ENCODE results near the gene IFNAR2.
"Not testable (repeated sequence)": the region's sequence is repeated elsewhere in the genome, so short reads cannot be mapped to it uniquely, and the experiment has no call there.

The IFNAR2 gene

DNA sequence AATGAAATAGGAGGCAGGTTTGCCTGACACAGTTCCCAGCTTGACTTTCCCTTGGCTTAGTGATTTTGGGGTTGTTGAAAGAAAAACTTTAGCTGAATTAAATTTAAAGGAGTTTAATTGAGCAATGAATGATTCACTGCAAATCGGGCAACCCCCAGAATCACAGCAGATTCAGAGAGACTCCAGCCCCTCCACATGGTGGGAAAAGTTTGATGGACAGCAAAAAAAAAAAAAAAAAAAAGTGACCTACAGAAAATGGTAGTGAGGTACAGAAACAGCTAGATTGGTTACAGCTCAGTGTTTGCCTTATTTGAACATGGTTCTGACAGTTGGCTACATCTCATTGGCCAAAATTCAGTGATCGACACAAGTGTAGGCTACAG is 12.6 kb upstream of the IFNAR2 start:
- DNase-seq: no peak

DNA sequence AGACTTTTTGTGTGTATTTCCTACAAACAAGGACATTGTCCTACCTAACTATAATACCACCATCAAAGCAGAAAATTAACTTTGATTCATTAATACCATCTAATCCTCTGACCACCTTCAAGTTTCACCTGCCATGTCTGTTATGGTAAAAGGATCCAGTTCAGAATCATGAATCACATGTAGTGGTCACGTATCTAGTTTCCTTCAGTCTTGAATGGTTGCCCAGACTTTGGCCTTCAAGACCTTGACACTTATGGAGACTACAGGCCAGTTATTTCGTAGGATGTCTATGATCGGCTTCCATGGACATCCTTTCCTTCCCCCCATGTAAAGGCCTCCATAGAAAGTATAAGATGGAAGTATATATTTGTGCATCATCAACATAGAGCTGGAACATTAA is 10.4 kb upstream of the IFNAR2 start:
- no peak for DNase-seq

DNA sequence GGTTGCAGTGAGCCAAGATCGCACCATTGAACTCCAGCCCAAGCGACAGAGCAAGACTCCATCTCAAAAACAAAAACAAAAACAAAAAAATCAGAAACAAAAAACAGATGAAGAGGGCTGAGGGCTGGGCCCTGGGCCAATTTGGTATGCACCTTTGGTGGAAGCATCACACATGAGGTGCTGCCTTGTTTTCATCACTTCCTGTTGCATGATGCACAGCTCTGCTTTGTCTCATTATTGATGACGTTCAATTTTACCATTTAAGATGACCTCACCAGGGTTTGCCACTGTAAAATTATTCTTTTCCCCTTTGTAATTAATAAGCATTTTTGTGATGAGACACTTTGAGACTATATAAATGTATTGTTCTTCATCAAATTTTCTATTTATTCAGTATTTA is 9.8 kb upstream of the IFNAR2 start:
- no peak for DNase-seq

DNA sequence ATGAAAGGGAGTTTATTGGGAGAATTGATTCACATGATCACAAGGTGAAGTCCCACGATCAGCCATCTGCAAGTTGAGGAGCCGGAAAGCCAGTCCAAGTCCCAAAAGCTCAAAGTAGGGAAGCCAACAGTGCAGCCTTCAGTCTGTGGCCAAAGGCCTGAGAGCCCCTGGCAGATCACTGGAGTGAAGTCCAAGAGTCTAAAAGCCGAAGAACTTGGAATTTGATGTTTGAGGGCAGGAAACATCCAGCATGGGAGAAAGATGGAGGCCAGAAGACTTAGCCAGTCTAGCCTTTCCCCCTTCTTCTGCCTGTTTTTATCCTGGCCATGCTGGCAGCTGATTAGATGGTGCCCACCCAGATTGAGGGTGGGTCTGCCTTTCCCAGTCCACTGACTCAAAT is 4.4 kb upstream of the IFNAR2 start:
- not testable (repeated sequence) for DNase-seq

DNA sequence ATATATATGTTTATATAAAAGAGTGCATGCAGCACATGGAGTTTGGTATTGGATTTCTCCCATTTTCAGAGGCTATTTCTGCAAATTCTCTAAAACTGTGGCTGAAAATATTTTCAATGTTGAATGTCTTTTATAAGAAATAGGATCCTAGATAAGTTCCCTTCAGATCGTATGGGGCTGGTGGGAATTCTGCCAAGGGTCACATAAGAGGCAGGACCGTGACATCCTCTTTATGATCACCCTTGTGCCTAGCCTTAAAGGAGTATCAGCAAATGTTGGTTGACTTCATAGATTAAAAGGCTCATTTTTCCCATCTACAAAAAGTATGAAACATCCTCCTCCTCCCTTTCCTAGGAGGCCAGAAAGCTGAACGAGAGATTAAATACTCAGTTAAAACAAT is 1.3 kb upstream of the IFNAR2 start:
- no peak for DNase-seq

DNA sequence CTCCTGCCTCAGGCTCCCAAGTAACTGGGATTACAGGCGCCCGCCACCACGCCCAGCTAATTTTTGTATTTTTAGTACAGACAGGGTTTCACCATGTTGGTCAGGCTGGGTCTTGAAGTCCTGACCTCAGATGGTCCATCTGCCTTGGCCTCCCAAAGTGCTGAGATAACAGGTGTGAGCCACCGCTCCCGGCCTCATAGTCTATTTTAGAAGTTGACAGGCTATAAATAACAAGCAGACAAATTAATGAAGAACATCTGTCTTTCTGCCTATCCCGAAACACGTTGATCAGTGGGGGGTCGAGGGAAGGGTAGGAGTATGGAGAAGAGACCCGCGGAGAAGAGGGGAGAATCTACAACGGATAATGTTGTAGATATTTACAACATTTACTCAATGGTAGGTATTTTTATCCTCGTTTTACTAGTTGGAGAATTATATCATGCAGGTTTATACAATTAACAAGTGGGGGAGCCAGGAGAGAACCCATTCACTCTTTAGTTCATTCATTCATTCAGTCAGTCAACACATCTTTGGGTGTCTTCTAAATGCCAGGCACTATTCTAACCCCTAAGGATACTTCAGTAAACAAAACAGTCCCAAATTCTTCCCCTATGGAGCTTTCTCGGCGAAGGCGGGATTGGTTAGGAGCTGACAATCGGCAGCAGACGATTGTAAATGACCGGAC is 497 bp upstream of the IFNAR2 start:
- DNase-seq: no peak

DNA sequence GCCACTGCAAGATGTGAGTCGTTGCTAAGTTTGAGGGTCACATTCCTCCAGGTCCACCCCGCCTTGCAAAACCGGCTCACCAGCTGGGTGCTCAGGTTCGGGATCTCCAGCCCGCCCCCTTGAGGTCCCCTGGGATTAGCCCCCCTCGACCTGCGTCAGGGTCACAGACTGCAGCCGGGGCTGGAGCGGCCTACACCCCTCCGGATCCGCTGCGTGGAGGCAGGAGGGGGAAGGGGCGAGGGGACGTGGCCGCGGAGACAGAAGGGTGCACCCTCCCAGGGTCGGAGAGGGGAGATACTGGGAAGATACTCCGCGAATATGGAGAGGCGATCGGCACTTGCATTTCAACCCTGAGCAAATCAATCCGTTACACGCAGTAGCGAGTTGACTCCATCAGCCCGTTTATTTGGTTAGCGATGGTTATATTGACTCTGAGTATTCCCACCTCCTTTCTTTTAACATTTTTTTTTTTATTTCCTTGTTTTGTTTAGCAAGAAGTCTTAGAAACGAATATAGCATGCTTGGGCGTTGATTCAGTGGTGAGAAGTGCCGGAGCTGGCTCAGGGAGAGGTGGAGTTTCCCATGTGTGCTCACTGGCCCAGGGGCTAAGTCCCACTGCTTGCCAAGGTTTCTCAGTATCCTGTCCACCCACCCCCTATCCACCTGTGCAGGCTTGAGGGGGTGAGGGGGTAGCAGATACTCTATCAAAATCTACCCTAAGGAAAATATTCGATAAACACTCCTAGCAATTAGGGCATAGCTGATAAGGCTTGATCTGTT is 997 bp downstream of the IFNAR2 start:
- DNase-seq: no peak

DNA sequence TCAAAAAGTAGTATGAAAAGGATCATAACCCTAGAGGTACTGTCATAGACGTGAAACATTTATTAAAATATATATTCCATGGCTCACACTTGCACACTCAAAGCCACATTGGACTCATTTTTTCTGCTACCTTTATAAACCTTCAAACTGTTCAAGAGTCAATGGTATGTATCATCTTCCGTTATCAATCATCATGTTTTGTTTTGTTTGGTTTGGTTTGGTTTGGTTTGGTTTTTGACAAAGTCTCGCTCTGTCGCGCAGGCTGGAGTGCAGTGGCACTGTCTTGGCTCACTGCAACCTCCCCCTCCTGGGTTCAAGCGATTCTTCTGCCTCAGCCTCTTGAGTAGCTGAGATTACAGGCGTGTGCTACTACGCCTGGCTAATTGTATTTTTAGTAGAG is 1.8 kb downstream of the IFNAR2 start:
- no peak for DNase-seq

DNA sequence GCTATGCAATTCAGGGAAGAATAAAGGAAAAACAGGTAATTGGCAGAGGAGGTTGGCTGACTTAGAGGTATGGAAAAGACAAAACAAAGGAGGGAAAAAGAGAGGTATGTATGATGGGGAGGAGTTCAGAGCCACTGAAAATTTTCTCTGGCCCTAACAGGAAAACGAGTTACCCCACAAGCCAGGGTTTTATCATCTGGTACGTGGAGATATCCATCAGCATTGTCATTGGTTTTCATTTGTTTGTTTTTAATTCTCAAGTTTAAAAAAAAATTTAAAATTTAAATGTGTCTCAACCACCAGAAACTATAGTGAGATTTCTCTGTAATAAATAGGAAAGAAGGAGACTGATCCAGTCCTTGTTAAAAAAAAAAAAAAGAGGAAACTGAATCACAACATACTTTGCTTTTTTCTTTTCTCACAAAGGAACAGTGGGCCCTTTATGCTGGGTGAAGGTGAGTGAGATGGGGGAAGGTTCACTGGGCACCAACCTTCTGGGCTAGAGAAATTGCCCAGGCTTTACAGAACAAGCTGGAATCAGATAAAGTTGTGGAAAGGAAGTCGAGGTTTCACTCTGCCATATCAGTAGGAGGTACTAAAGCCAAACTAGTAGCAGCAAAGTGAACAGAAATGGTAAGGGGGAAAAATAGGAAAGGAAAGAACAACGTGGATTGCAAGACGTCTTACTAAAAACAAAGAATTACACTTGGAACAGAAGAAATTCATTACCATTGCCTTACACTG is 2.7 kb downstream of the IFNAR2 start:
- no peak for DNase-seq

DNA sequence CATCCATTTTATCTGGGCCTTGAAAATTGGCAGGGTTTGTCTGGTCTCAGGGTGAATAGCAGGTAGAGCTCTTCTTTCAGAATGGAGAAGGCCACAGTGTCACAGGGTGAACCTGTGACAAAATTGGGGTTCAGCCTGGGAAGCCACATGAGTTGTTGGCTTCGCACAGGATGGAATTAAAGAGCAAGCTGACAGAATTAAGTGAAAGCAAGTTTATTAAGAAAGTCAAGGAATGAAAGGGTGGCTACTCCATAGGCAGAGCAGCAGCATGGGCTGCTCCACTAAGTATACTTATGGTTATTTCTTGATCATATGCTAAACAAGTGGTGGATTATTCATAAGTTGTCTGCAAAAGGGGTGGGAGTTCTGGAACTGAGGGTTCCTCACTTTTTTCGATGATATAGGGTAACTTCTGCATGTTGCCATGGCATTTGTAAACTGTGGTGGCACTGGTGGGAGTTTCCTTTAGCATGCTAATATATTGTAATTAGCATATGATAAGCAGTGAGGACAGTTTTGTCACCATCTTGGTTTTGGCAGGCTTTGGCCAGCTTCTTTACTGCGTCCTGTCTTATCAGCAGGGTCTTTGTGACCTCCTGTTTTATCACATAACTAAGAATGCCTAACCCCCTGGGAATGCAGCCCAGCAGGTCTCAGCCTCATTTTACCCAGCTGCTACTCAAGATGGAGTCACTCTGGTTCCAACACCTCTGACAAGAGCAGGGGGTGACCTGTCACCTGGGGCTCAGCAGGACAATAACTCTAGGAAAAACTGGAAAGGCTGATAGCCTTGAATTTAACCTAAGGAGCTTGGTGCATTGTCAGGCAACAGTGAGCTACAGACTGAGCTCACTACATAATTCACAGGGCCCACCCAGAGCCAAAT is 5.1 kb downstream of the IFNAR2 start:
- no peak for DNase-seq

DNA sequence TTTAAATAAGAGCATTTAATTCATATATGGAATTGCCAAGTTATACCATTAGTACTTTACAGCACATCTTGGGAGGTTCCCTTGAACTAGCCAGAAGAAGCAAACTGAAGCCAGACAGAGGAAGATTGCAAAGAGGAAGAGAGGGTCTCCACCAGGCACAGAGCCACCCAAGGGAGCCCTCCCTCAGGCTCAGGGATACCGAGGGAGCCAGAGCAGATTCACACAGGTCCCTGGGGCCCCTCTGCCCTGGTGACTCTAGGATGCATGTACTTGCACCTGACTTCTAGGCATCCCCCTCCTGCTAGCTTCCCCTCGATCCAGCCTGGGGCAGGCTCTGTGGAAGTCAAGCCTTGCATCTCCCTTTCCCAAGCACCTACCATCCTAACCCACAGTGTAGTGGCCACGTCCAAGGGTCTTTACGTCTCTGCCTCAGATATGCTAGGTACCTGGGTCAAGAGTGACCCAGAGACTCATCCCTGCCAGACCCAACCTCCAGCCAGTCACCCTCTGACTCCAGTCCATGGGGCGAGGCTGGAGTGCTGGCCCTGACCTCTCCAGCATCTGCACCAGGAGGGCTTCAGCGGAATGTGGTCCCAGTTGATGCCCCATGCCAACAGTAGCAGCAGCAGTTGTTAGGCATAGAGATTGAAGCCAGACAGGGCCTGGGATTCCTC is 6.4 kb downstream of the IFNAR2 start:
- DNase-seq: no peak

DNA sequence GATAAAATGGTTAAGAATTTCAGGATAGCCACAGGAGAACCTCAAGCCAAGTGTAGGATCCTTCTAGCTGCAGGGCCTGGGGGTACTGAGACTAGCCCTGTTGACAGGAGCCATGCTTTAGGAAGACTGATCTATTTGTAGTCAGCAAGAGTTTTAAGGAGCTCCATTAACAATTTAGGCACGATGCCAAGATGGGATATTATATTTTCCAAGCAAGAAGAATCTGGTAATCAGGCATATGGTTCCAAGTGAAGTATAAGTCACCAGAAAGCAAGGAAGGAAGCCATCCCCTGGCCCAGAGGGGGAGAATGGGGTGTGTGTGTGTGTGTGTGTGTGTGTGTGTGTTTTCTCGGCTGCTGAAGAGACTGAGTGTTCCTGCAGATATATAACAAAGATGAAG is 7.0 kb downstream of the IFNAR2 start:
- no peak for DNase-seq

DNA sequence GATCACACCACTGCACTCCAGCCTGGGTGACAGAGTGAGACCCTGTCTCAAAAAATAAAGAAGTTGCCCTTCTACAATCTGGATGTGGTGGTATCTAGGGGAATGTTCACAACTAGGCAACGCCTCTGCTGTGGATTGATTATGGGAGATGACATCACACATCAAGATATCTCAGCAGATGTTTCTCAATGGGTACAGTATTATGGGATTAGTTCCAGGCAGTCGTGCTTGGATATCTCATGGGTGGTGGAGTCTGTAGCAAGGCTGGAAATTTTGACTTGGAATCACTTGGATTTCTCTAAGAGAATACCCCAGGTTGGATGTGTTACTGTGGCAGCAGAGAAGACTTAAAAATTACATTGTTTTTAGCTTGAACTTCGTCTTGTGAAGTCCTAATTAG is 7.7 kb downstream of the IFNAR2 start:
- DNase-seq: no peak

DNA sequence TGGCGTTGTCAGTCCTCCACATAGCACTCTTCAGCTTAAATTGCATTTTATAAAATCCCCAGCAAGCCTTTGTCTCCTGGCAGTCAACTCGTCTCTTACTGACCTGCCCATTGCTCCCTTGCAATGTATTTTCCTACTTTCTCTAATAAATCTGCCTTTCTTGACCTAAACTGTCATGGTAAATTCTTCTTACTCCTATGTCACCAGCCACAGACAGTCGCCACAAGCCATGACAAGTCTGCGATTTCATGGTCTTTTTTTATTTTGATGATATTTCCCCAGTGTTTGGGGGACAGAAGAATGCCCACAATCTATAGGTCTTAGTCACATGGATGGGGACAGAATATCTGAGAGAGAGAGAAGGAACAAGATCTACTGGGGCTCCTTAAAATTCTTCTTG is 8.4 kb downstream of the IFNAR2 start:
- no peak for DNase-seq

DNA sequence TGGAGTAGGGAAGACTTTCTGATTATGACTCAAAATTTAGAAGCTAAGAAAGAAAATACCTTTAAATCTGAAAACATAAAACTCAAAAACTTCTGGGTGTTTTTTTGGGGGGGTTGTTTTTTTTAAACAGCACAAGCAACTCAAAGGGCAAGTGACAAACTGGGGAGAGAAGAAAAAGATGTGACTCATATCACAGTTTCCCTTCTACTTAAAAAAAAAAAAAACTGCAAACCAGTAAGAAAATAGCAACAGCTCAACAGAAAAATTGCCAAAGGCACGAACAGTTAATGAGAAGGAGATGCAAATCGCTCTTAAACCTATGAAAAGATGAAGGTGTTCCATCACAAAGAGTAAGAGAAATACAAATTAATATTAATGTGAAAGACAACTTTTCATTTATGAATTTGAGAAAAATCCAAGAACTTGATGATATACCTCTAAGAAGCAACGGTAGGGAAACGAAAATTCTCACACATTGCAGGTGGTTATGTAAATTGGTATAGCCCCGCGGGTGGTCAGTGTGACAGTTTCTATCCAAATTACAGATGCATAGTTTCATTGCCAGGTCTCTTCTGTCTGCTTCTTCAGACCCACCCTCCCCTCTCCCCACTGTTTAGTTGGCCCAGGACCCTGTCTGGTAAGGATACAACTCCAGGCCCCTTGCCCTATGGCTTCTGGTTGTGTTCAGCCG is 9.0 kb downstream of the IFNAR2 start:
- no peak for DNase-seq

DNA sequence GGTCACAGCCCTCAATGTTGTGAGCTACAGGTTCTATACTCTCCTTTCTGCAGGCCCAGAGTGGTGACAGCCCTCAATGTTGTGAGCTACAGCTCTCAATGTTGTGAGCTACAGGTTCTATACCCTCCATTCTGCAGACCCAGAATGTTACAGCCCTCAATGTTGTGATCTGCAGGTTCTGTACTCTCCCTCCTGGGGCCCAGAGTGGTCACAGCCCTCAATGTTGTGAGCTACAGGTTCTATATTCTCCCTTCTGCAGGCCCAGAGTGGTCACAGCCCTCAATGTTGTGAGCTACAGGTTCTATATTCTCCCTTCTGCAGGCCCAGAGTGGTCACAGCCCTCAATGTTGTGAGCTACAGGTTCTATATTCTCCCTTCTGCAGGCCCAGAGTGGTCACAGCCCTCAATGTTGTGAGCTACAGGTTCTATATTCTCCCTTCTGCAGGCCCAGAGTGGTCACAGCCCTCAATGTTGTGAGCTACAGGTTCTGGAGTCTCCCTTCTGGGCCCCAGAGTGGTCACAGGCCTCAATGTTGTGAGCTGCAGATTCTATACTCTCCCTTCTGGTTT is 9.9 kb downstream of the IFNAR2 start:
- DNase-seq: not testable (repeated sequence)

DNA sequence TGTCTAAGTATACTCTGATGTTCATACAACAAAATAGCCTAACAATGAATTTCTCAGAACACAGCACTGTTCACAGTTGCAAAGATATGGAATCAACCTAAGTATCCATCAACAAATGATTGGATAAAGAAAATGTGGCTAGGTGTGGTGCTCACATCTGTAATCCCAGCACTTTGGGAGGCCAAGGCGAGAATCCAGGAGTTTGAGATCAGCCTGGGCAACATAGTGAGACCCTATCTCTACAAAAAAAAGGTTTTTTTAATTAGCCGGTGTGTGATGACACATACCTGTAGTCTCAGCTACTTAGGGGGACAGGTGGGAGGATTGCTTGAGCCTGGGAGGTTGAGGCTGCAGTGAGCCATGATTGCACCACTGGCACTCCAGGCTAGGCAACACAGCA is 10.7 kb downstream of the IFNAR2 start:
- no peak for DNase-seq

DNA sequence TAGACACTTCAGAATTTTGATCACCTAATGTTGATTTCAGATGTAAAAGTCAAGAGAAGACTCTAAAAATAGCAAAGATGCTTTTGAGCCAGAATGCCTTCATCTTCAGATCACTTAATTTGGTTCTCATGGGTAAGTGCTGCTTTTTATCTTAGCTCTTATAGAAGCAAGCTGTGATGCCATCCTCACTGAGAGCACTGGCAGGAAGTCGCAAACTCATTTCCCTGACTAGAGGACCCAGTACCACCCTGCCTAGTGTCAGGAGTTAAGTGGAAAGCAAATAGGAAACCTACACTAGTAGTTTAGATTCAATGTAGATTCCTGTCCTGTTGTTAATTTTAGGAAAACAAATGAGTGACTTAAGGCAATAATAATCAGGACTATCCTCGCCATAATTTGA is 12.1 kb downstream of the IFNAR2 start:
- DNase-seq: no peak

DNA sequence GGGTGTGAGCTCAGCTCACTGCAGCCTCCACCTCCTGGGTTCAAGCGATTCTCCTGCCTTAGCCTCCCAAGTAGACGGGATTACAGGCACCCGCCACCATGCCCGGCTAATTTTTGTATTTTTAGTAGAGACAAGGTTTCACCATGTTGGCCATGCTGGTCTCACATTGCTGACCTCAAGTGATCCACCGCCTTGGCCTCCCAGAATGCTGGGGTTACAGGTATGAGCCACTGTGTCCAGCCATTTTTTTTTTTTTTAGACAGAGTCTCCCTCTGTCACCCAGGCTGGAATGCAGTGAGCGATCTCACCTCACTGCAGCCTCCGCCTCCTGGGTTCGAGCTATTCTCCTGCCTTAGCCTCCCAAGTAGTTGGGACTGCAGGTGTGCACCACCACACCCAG is 13.1 kb downstream of the IFNAR2 start:
- DNase-seq: not testable (repeated sequence)

DNA sequence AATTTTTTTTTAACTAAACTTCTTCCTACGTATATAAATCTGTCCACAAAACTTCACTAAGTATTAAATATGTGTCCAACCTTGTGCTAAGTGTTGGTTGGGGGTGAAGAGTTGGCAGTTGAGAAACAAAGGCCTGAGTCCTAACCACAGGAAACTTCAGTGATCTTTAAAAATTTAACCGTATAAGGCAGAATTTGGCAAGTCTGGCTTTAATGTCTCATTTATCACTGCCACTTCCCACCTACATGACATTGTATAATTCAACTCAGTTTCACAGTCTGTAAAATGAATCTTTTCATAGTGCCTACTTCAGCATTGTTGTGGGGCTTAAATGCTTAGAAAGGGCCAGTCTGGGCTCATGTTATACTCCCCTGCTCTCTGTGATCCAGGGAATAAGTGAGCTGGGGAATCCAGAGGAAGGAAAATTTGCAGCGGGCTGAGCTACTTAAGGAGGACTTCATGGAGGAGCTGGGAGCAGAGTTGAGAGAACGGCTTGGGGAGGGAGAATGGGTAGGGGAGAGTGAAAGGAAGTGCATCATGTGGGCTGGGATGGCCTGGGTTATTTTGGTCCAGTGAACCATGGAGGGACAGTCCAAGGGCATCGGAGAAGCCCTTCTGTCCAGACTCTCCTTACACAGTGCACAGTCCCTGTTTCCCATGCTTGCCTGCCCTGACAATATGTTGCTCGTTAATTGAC is 14.5 kb downstream of the IFNAR2 start:
- no peak for DNase-seq

DNA sequence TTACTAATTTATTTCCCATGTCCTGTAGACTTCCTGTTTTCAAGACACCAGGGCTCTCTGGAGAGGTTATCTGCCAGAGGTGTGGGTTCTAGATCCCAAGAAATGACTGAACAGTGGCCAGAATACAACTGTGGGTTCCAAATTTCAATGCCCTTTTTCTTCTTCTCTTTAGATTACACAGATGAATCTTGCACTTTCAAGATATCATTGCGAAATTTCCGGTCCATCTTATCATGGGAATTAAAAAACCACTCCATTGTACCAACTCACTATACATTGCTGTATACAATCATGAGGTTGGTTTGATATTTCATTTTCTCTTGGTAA is 15.0 kb downstream of the IFNAR2 start:
- no peak for DNase-seq

All from NCI-H1436 treated with DMSO at 0.1 percent for 48 hours (cell line).